VCaP (cell line): ENCODE results near the gene FAM110D.
A peak's percentile ranks its signal among the peaks of the same experiment; 100 is the strongest.

Experiments
- H3K27ac ChIP-seq: fragments of 450-650 bp; 2 replicates; pipeline ENCODE4 v1.5.1; 2017
- TF ChIP-seq, protein P1 (sequence below): fragments of 450-650 bp; conservative IDR thresholded peaks from 2 replicates; pipeline ENCODE4 v1.5.1; 2017; ENCODE audit warnings: mild to moderate bottlenecking, moderate library complexity

FAM110D gene

DNA sequence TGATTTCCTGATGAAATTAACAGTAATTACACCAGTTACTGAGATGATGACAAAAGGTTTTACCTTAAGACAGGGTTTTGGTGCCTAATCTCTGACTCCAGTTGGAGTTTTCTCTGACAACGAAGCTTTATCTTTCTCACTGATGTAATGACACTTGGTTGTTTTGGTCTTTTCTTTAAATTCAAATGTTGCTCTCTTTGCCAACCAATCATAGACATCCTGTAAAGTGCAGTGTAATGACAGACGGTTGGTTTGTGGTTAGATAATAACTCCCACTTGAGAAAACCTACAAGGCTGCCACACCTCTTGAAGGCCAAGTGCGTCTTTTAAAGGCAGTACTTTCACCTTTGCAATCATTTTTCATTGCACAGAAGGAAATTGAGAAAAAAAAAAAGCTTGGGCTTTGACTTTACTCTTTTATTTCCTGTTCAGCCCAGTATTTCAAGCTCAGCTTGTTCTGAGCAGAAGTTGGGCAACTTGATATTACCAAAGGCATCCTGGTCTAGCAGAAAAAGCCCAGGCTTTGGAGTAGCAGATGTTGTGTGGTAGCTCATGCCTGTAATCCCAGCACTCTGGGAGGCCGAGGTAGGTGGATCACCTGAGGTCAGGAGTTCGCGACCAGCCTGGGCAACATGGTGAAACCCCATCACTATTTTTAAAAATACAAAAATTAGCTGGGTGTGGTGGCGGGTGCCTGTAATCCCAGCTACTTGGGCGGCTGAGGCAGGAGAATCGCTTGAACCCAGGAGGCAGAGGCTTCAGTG, 32.4 kb upstream of the FAM110D start:
- TF ChIP-seq, protein P1, sequence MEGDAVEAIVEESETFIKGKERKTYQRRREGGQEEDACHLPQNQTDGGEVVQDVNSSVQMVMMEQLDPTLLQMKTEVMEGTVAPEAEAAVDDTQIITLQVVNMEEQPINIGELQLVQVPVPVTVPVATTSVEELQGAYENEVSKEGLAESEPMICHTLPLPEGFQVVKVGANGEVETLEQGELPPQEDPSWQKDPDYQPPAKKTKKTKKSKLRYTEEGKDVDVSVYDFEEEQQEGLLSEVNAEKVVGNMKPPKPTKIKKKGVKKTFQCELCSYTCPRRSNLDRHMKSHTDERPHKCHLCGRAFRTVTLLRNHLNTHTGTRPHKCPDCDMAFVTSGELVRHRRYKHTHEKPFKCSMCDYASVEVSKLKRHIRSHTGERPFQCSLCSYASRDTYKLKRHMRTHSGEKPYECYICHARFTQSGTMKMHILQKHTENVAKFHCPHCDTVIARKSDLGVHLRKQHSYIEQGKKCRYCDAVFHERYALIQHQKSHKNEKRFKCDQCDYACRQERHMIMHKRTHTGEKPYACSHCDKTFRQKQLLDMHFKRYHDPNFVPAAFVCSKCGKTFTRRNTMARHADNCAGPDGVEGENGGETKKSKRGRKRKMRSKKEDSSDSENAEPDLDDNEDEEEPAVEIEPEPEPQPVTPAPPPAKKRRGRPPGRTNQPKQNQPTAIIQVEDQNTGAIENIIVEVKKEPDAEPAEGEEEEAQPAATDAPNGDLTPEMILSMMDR, result no peak
- H3K27ac ChIP-seq, result peak overlapping the region; percentile 56

DNA sequence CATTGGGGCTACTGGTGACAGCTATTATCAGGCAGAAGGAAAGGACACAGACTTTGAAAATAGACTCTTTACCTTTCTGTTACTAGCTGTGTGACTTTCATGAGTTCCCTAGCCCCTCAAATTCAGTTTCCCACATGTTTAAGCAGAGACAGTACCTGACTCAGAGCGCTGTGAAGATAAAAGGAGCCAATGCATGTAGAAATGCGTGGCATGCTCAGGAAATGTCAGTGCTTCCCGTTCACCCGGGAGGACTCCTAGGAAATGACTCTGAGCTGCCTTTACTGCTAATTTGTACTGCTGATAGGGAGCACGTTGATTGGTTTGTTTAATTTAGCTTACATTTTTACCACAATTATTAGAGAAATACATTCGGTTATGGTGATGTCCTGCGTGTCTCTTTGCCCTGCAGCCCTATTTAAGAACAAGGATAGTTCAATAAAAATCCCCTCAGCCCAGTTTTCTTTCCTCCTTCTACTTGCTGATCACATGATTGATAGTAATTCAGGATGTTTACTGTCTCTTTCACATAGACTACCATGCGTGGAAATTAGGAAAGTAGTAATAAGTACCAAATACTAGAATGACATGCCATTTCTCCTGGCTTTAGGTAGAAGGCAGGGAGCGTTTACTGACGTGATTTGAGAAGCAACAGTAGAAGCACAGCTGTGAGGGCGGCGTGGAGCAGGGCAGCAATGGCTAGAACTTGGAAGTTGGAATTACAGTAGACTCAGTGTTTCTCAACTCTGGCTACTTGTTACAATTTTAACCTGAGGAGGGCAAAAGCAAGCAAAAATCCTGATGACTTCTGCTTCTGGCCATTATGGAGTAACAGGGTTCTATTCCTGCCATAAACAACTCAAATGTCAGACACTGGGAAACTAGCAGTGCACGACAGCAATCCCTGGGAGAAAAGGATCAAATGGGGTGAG, 31.4 kb upstream of the FAM110D start:
- TF ChIP-seq, protein P1, result no peak
- peak overlapping the region; percentile 56 for H3K27ac ChIP-seq

DNA sequence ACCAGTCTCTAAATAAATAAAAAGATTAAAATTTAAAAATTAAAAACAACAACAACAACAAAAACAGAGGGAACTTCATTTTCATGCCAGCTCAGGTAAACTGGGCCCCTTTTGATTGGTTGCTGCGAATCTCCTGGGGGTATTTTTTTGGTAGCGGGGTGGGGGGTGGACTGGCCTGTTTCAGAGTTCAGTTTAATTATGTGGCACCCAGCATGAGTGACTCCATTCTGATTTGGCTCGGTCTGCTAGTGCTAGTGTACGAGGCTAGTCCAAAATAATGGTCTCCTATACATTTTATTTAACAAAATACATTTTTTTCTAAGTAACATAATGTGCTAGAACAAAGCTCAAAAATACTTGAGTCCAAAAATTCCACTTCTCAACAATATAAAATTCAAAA, 29.1 kb upstream of the FAM110D start:
- TF ChIP-seq, protein P1, result no peak
- H3K27ac ChIP-seq, result no peak overlapping the region

DNA sequence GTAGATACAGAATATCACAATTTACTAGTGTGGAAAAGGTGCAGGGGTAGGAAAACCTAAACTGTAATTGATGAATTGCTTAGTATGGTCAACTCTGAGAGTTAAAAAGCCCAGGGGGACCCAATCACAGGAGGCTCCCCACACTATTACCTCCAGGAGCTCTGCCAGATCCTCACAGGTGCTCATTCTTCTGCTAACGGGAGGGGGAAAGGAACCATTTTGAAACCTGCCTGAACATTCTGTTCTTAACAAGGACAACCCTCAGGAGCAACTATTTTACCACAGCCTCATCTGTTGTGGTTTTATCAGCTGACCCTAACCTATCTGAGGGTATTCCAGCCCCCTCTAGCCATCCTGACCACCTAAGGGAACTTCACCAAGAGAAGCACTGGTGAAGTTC, 28.2 kb upstream of the FAM110D start:
- H3K27ac ChIP-seq, result no peak overlapping the region
- TF ChIP-seq, protein P1, result no peak

DNA sequence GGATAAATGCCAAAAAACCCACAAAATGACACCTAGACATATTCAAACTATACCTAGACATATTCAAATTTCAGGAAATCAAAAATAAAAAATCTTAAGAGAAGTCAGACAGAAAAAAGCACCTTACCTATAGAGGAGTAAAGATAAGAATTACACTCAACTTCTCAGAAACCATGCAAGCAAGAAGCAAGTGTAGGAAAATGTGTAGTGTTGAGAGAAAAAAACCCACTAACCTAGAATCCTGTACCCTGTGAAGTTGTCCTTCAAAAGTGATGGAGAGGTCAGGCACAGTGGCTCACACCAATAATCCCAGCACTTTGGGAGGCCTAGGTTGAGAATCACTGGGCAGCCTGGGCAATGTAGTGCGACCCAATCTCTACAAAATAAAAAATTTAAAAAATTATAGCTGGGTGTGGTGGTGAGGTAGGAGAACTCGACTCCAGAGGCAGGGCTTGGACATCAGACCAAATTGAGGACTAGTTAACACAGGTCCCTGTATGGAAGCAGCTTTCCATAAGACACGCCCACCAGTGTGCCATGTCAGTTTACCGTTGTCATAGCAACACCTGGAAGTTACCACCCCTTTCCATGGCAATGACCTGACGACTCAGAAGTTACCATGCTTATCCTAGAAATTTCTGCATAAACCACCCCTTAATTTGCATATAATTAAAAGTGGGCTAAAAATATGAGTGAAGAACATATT, 26.6 kb upstream of the FAM110D start:
- no peak overlapping the region for H3K27ac ChIP-seq
- TF ChIP-seq, protein P1, result no peak

DNA sequence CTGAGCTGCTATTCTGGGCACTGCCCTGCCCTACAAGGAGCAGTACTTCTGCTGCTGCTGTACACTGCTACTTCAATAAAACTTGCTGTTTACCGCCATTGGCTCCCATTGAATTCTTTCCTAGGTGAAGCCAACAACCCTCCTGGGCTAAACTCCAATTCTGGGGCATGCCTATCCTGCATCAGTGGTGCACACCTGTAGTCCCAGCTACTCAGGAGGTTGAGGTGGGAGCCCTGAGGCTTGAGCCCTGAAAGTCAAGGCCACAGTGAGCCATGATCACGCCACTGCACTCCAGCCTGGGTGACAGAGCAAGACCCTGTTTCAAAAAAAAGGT, 26.1 kb upstream of the FAM110D start:
- no peak overlapping the region for H3K27ac ChIP-seq

More for the DNA sequence above, 26.1 kb upstream of the FAM110D start:
- TF ChIP-seq, protein P1, result no peak
